GM10248 (cell line): Measurements from ENCODE around the gene SLC6A8.
"Not testable (repeated sequence)": the region's sequence is repeated elsewhere in the genome, so short reads cannot be mapped to it uniquely, and the experiment has no call there.

Experiments
- CTCF ChIA-PET: fragments of 300-600 bp; sonication (Branson Sonifier 250); formaldehyde crosslinking; extraction: SDS; loops from one replicate; lab custom pipeline; 2021; ENCODE audit warnings: antibody characterized with exemption; lab: Yijun Ruan, JAX
- POLR2A ChIA-PET: fragments of 350-650 bp; sonication (Branson Sonifier 250); formaldehyde crosslinking; extraction: SDS; loops from one replicate; lab custom pipeline; 2020; ENCODE audit warnings: antibody characterized with exemption; lab: Yijun Ruan, JAX
- DNase-seq: peaks from one replicate; pipeline ENCODE4 v3.0.0; 2012; ENCODE audit errors: extremely low spot score
- CTCF ChIP-seq: IDR thresholded peaks from 2 replicates; pipeline ENCODE4 v1.5.1; 2012; ENCODE audit warnings: mild to moderate bottlenecking, low read depth; ENCODE audit errors: extremely low read depth, missing control alignments, control extremely low read depth

SLC6A8 gene

GRCh38 chrX:153728951-153729631 lies 41.4 kb downstream of the SLC6A8 start:
- POLR2A ChIA-PET, result no interaction called here
- no peak for TF ChIP-seq CTCF
- DNase-seq, result no peak
- CTCF ChIA-PET, result no interaction called here

GRCh38 chrX:153730115-153730514 lies 42.4 kb downstream of the SLC6A8 start:
- POLR2A ChIA-PET, DNase-seq, CTCF ChIA-PET: not testable (repeated sequence)

- ChIA-PET CTCF (no interaction called here), POLR2A (no interaction called here)
- no peak for DNase-seq
- TF ChIP-seq CTCF, result no peak
These were observed 43.6 kb downstream of the SLC6A8 start for GRCh38 chrX:153731117-153731844.

GRCh38 chrX:153731845-153732215 lies 44.1 kb downstream of the SLC6A8 start:
- no peak for DNase-seq
- ChIA-PET CTCF (no interaction called here), POLR2A (no interaction called here)
- TF ChIP-seq CTCF, result no peak

- no peak for TF ChIP-seq CTCF
- no peak for DNase-seq
- ChIA-PET POLR2A (no interaction called here), CTCF (no interaction called here)
These were observed 44.7 kb downstream of the SLC6A8 start for GRCh38 chrX:153732401-153732800.

- ChIA-PET CTCF (no interaction called here), POLR2A (no interaction called here)
- no peak for TF ChIP-seq CTCF
- no peak for DNase-seq
These were observed 46.0 kb downstream of the SLC6A8 start for GRCh38 chrX:153733651-153734240.

- ChIA-PET CTCF (no interaction called here), POLR2A (no interaction called here)
- TF ChIP-seq CTCF, result no peak
- no peak for DNase-seq
These were observed 47.1 kb downstream of the SLC6A8 start for GRCh38 chrX:153734871-153735270.
